ENCODE data around the gene GRB14.

DNA sequence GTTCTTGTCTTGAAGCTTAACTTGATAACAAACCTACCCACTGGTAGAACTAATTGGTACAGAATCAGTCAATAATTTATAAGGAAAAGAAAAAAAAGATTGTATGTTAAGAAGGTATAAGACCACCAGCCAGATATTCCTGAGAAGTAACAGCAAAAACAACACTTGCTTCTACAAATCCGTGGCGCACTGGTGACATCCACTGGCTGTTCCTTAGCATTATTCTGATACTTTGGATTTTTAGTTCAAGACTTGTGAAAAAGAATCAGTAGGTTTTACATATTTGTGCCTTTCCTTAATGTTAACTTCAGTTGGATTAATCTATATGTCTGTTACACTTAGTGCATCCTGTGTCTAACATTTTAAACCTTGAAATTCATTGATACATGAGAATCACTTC is 141.8 kb downstream of the GRB14 start:
- TF ChIP-seq, protein P1, sequence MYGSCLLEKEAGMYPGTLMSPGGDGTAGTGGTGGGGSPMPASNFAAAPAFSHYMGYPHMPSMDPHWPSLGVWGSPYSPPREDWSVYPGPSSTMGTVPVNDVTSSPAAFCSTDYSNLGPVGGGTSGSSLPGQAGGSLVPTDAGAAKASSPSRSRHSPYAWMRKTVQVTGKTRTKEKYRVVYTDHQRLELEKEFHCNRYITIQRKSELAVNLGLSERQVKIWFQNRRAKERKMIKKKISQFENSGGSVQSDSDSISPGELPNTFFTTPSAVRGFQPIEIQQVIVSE (CRISPR knock-in tag; IDR thresholded peaks at IDR 0.05; ENCODE audit: borderline replicate concordance) = no peak
- TF ChIP-seq TCF7 (CRISPR knock-in tag; IDR thresholded peaks at IDR 0.05; ENCODE audit: low read depth) (no peak), FOXJ3 (CRISPR knock-in tag; IDR thresholded peaks at IDR 0.05; ENCODE audit: borderline replicate concordance) (no peak), NFATC4 (CRISPR knock-in tag; IDR thresholded peaks at IDR 0.05) (no peak), ZBTB21 (CRISPR knock-in tag; IDR thresholded peaks at IDR 0.05; ENCODE audit: borderline replicate concordance) (no peak), ETV6 (CRISPR knock-in tag; IDR thresholded peaks at IDR 0.05) (no peak), SMAD3 (CRISPR knock-in tag; IDR thresholded peaks at IDR 0.05; ENCODE audit: borderline replicate concordance) (no peak), KAT7 (CRISPR knock-in tag; IDR thresholded peaks at IDR 0.05; ENCODE audit: borderline replicate concordance) (no peak)
- TF ChIP-seq, protein P2, sequence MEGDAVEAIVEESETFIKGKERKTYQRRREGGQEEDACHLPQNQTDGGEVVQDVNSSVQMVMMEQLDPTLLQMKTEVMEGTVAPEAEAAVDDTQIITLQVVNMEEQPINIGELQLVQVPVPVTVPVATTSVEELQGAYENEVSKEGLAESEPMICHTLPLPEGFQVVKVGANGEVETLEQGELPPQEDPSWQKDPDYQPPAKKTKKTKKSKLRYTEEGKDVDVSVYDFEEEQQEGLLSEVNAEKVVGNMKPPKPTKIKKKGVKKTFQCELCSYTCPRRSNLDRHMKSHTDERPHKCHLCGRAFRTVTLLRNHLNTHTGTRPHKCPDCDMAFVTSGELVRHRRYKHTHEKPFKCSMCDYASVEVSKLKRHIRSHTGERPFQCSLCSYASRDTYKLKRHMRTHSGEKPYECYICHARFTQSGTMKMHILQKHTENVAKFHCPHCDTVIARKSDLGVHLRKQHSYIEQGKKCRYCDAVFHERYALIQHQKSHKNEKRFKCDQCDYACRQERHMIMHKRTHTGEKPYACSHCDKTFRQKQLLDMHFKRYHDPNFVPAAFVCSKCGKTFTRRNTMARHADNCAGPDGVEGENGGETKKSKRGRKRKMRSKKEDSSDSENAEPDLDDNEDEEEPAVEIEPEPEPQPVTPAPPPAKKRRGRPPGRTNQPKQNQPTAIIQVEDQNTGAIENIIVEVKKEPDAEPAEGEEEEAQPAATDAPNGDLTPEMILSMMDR (IDR thresholded peaks at IDR 0.05) = 0 out of 2 replicates have a peak, but pooled peaks have one; percentile 16
- TF ChIP-seq, protein P3, sequence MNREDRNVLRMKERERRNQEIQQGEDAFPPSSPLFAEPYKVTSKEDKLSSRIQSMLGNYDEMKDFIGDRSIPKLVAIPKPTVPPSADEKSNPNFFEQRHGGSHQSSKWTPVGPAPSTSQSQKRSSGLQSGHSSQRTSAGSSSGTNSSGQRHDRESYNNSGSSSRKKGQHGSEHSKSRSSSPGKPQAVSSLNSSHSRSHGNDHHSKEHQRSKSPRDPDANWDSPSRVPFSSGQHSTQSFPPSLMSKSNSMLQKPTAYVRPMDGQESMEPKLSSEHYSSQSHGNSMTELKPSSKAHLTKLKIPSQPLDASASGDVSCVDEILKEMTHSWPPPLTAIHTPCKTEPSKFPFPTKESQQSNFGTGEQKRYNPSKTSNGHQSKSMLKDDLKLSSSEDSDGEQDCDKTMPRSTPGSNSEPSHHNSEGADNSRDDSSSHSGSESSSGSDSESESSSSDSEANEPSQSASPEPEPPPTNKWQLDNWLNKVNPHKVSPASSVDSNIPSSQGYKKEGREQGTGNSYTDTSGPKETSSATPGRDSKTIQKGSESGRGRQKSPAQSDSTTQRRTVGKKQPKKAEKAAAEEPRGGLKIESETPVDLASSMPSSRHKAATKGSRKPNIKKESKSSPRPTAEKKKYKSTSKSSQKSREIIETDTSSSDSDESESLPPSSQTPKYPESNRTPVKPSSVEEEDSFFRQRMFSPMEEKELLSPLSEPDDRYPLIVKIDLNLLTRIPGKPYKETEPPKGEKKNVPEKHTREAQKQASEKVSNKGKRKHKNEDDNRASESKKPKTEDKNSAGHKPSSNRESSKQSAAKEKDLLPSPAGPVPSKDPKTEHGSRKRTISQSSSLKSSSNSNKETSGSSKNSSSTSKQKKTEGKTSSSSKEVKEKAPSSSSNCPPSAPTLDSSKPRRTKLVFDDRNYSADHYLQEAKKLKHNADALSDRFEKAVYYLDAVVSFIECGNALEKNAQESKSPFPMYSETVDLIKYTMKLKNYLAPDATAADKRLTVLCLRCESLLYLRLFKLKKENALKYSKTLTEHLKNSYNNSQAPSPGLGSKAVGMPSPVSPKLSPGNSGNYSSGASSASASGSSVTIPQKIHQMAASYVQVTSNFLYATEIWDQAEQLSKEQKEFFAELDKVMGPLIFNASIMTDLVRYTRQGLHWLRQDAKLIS (CRISPR knock-in tag; IDR thresholded peaks at IDR 0.05; ENCODE audit: borderline replicate concordance) = no peak
- TF ChIP-seq, protein P4, sequence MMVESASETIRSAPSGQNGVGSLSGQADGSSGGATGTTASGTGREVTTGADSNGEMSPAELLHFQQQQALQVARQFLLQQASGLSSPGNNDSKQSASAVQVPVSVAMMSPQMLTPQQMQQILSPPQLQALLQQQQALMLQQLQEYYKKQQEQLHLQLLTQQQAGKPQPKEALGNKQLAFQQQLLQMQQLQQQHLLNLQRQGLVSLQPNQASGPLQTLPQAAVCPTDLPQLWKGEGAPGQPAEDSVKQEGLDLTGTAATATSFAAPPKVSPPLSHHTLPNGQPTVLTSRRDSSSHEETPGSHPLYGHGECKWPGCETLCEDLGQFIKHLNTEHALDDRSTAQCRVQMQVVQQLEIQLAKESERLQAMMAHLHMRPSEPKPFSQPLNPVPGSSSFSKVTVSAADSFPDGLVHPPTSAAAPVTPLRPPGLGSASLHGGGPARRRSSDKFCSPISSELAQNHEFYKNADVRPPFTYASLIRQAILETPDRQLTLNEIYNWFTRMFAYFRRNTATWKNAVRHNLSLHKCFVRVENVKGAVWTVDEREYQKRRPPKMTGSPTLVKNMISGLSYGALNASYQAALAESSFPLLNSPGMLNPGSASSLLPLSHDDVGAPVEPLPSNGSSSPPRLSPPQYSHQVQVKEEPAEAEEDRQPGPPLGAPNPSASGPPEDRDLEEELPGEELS (CRISPR knock-in tag; IDR thresholded peaks at IDR 0.05) = no peak
- TF ChIP-seq, protein P5, sequence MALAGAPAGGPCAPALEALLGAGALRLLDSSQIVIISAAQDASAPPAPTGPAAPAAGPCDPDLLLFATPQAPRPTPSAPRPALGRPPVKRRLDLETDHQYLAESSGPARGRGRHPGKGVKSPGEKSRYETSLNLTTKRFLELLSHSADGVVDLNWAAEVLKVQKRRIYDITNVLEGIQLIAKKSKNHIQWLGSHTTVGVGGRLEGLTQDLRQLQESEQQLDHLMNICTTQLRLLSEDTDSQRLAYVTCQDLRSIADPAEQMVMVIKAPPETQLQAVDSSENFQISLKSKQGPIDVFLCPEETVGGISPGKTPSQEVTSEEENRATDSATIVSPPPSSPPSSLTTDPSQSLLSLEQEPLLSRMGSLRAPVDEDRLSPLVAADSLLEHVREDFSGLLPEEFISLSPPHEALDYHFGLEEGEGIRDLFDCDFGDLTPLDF (CRISPR knock-in tag; IDR thresholded peaks at IDR 0.05) = no peak
- TF ChIP-seq, protein P6, sequence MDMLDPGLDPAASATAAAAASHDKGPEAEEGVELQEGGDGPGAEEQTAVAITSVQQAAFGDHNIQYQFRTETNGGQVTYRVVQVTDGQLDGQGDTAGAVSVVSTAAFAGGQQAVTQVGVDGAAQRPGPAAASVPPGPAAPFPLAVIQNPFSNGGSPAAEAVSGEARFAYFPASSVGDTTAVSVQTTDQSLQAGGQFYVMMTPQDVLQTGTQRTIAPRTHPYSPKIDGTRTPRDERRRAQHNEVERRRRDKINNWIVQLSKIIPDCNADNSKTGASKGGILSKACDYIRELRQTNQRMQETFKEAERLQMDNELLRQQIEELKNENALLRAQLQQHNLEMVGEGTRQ (CRISPR knock-in tag; IDR thresholded peaks at IDR 0.05) = no peak
